HG03521 (cell line): ENCODE measurements around the gene SYT10.
"Not testable (repeated sequence)": the region's sequence is repeated elsewhere in the genome, so short reads cannot be mapped to it uniquely, and the experiment has no call there.

Experiments used
- ATAC-seq: cut with Tn5 transposase; IDR thresholded peaks from one replicate; pipeline ENCODE4 v1.9.1; 2021; ENCODE audit warnings: mild to moderate bottlenecking, moderate library complexity; ENCODE audit not compliant: unreplicated experiment

SYT10 gene

GRCh38 chr12:33357181-33357580 lies 82.4 kb downstream of the SYT10 start:
- no peak for ATAC-seq

DNA sequence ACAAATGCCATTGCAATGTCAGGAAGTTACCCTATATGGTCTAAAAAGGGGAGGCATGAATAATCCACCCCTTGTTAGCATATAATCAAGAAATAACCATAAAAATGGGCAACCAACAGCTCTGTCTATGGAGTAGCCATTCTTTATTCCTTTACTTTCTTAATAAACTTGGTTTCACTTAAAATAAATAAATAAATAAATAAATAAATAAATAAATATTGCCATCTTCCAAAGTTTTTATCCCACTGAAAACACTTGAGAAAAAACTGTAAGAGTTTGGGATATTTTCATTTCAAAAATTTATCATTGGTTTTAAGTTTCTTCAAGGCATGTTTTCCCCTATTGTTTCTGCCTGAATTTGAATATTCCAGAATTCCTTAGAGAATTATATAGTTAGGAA lies 89.8 kb downstream of the SYT10 start:
- ATAC-seq, result no peak

DNA sequence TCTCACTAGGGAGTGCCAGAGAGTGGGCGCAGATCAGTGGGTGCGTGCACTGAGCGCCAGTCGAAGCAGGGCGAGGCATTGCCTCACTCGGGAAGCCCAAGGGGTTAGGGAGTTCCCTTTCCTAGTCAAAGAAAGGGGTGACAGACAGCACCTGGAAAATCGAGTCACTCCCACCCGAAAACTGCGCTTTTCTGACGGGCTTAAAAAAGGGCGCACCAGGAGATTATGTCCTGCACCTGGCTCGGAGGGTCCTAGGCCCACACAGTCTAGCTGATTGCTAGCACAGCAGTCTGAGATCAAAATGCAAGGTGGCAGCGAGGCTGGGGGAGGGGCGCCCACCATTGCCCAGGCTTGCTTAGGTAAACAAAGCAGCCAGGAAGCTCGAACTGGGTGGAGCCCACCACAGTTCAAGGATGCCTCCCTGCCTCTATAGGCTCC lies 107.6 kb downstream of the SYT10 start:
- not testable (repeated sequence) for ATAC-seq

GRCh38 chr12:33330940-33331339 lies 108.7 kb downstream of the SYT10 start:
- ATAC-seq, result no peak
